Skin epidermis (tissue), 12 donors: ENCODE data around the gene CDC6.

Experiments
- H3K27ac ChIP-seq, 21 experiments: fragments of 200-600 bp; sonication (generic) in 11 of 21; one replicate each; pipeline ENCODE4 v1.5.0; 2020; ENCODE audit warnings: mild to moderate bottlenecking in 3 of 21, inconsistent platforms in 2 of 21, moderate library complexity in 2 of 21
- H3K4me3 ChIP-seq, 7 experiments: fragments of 200-600 bp; sonication (generic) in 2 of 7; one replicate each; pipeline ENCODE4 v1.5.0; 2020; ENCODE audit warnings: inconsistent platforms in 2 of 7, mild to moderate bottlenecking in 2 of 7, moderate library complexity in 1 of 7

The CDC6 gene

DNA sequence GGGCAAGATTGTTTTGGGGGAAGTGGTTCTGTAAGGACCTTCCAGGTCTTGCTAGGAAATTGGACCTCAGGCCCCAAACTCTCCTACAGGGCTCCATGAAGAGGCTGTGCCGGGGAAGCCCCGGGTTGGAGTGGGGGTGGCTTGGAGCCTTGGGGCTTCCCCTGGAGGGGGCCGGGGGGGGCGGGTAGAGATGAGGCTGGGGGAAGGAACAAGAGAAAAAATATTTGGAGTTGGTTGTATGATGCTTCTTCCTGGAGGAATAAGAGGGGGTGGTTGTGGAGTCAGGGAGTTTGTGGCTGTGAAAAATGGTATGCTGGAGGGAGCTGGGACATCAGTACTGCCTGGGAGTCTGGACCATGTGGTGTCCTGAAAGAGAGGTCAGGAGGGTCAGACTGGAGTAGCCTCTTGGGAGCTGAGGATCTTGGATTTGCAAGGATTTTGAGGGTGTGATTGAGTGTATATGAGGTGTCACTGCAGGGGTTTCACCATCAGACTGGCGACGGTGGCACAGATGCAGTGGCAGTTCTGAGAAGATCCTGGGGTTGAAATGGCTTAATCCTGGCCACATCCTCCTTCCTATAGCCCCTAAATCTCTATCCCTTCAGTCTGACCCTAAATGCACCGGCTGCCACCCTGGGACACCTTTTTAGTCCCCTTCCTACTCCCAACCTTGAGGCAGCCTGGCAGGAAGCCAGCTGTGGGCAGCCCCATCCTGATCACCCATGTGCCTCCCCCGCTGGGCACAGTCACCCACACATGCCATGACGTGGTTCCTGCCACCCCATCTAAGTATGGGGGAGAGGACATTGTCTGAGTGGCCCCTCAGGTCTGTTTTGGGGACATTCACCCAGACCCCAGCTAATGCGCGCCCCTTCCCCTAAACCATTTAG is 32.2 kb downstream of the CDC6 start:
- Histone ChIP-seq H3K27ac (peak overlapping the region; percentile 15 to 99 (median 95)), H3K4me3 (peak overlapping the region; percentile 61 to 99 (median 90))

DNA sequence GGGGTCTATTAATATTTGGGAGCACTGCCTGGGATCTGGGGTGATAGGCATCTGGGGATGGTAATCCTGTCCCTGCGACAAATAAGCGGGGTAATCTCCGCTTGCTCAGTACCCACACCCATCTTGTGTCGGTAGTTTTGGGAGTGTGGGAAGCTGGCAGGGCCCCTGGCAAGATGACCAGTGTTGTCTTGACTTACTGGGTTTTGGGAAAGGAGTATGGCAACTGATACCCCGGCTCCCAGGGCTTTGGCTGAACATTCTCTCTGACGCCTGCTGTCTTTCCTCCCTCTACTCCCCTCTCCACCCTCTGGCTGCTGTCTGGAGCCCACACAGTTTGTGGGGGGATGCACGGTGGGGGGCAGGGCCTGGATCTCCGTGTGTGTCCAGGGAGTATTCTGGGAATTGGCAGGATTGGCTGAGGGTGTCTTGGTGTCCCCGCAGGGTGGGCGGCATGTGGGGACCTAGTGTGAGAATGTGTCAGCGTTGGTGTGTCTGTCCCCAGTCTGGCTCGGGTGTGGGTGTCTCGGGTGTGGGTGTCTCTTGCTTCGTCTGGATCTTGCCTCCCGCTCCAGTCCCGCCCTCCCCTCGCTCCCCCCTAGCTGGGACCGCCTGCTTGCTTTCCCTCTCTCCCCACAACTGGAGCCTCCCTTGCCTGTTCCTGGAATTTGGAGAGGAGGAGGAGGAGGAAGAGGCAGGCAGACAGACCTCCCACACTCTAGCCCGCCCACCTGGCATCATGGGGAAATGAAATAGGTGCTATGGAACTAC is 33.3 kb downstream of the CDC6 start:
- Histone ChIP-seq H3K4me3 (peak overlapping the region; percentile 33 to 99 (median 90)), H3K27ac (peak overlapping the region; percentile 66 to 99 (median 95))

DNA sequence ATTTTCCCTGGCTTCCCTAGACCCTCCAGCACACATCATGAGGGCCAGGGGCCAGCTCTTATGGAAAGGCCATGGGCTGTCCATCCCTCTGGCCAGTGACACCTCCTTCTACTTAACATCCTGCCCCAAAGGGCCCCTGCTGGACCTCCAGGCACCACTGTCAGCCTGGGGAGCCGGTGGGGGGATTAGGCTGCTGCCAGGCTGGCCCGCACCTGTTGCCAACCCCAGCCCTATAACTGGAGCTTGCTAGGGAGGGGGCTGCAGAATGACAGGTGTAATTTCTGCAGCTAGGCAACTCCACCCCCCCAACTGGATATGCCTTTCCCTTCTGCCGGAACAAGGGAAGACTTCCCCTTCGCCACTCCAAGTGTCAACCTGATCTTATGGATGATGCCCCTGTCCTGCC is 33.8 kb downstream of the CDC6 start:
- H3K27ac ChIP-seq: peak overlapping the region; percentile 66 to 99 (median 95)
- H3K4me3 ChIP-seq: peak overlapping the region; percentile 17 to 99 (median 90)

DNA sequence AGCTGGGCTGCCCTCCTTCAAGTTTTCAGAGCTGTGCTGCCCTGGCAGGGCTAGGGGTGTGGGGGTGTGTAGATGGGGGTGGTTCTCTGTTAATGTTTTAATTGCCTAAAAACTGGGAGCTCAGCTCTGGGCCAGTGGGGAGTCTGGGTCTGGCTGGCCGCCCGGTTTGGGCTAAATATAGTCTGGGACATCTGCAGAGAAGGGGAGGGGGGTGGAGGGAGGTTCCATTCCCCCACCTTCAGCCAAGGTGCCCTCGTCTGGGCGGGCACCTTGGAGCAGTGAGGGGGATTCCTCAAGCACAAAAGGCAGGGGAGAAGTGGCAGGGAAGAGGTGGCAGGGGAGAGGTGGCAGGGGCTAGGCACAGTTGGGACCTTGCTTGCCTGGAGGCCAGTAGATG is 34.3 kb downstream of the CDC6 start:
- Histone ChIP-seq H3K27ac (peak overlapping the region; percentile 66 to 99 (median 95)), H3K4me3 (peak overlapping the region; percentile 17 to 99 (median 90))

DNA sequence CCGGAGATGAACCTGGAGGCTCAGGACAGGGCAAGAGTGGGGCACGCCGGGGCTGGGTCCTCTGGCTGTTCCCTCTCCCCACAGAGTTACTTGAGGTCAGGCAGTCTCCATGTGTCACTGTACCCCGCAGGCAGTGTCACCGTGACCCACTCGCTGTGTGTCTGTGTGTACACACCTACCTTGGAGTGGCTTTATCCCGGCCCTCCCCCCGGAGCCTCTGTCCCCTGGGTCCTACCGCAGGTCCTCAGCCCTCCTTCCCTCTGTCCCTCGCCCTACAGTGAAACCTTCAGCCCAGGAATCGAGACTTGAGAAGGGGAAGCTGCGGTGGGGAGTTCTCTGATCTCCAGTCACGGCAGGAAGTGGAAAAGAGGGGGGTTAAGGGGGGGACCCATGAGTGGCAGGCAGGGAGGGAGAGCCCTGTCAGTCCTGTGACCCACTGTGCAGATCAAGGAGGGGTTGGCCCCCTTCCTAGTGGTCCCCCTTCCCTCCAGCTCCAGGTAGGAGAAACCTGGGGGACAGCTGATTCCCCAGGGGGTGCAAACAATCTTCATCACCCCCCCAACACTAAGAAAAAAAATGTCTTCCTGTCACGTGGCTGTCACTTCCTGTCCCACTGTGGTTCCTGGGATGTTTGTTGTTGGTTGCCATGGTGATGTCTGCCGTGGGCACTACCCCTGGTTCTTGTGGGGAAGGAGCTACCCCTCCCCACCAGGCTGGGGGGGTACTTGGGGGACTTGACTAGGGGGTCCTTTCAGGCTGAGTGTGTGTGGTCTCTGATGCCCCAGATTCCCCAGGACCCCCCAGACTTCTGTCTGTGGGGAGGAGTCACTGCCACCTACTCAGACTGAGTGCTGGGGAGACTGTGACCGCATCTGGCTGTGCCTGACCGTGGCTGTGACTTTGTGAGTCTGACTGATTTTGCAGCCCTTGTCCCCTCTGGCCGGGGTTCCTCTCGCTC is 35.0 kb downstream of the CDC6 start:
- peak overlapping the region; percentile 66 to 99 (median 95) for H3K27ac ChIP-seq
- H3K4me3 ChIP-seq: peak overlapping the region; percentile 17 to 99 (median 90)

DNA sequence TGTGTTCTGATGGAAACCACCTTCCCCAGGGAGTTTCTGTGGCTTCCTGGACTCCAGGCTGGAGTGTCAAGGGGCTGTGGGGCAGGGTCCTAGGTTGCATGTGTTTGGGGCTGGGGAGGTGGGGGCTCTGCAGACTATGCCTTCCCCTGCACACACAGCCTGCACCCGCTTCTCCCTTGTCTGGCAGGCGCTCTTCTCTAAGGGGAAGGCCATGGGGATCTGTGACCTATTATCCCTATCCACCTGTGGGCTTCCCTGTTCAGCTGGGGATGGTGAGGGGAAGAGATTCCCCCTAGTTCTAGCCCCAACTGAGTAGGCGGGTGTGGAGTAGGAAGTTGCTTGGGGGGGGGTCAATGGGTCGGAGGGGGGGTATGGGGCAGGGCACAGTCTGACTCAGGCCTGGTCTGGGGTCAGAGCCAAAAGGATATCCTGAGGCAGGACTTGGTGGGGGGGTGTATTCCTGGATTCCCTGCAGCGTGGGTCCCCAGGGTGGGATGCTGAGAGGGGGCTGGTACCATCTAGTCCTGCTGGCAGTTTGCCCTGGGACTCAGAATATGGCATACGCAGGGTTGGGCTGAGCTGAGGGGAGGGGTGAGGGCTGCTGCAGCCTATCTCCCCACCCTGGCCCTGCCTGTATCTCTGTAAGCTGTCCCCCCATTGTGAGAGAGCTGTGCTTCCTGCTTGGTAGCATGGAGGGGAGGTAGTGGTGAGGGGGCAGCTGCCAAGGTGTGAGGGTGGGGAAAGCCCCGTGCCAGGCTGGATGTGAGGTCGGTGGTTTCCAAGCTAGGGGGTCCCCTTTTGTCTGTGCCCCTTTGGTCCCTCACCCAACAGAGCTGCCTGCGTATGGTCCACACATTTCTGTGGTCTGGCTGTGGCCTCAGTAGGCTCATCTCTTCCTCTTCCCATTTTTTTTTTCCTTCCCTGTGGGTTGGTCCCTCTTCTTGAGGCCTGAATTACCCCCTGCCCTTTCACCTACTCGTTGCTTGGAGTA is 36.0 kb downstream of the CDC6 start:
- H3K27ac ChIP-seq: peak overlapping the region; percentile 57 to 99 (median 95)
- H3K4me3 ChIP-seq: peak overlapping the region in 6 of 7 experiments; percentile 33 to 99 (median 94)

DNA sequence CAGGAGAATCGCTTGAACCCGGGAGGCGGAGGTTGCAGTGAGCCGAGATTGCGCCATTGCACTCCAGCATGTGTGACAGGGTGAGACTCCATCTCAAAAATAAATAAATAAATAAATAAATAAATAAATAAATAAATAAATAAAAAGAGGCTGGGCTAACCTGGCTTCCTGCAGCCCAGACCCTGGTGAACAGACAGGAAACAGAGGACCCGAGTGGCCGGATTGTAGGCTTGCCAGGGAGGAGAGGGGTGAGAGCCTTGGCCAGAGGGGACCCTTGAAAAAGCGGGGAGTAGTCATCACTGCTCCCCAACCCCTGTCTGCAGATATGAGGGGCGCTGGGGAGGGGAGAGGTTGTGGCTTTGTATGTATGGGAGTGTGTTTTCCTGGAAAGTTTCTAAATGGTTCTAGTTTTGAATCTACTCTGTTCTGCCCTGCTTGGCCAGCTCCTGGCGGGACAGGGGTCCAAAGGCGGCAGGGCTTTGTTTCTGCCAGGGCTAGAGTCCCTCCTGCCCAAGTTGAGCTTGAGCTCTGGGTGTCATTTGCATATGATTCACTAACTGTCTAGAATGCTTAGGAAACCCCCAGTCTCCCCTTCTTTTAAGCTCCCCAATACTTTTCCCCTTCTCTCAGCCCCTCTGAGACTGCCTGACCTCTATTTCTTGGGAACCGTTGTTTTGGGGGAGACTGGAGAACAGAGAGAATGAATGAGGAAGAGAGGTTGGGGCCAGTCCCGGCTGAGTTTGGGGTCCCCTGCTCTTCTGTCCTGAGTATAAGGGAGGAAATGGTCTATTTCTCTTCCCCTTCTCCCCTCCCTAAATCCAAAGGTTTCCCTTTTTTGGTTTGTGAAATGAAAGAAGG is 37.7 kb downstream of the CDC6 start:
- peak overlapping the region in 1 of 7 experiments; percentile 13 for H3K4me3 ChIP-seq
- H3K27ac ChIP-seq: peak overlapping the region in 20 of 21 experiments; percentile 79 to 99 (median 95)

DNA sequence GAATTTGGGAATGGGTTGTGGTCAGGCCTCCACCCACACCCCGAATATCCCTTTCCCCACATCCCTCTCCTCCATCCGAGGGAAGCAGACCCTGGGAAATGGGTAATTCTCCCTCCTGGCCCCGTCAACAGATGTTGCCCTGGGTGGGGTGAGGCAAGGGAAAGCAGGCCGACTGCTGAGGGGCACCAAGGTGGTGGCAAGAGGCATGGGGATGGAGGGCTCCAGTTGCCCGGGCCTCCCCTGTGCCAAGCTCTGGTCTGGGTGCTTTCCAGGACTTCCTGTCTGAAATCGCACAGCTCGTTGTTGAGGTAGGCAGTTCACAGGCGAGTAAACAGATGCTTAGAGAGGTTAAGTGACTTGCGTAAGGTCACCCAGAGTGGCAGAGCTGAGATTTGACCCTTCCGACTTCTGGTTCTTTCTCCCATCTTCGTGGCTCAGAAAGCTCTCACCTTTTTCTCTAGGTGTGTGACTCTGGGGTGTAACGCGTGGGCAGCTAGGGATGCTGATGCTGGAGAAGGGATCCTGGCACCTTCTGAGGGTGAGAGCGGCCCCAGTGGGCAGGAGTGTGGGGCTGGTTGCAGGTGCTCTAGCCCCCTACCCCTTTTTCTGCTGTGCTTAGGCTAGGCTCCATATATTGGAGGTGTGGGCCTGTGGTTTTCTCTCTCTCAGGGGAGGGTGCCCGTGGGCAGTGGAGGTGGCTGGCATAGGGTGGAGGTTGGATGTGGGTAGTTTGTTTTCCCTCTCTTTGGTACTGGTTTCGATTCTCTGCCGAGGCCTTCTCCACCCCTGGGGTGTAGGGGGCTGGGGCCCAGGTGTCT is 38.5 kb downstream of the CDC6 start:
- H3K27ac ChIP-seq: peak overlapping the region; percentile 20 to 99 (median 95)
- peak overlapping the region in 3 of 7 experiments; percentile 1 to 13 (median 8) for H3K4me3 ChIP-seq

DNA sequence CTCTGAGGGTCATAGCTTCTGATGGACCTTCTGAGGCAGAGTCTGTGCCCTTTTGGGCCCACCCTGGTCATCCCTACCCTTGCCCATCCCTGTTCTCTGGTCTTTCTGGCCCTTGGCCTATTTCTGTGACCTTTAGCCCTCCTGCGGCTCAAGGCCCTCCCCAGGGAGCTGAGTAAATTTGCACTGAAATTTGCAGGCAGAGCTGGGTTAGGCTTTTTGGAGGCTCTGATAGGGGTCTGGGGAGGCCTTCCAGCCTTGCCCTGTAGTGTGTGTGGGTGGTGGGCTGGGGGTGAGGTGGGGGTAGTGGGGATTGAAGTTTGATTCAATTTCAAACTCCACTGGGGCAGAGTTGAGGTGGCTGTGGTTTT is 39.1 kb downstream of the CDC6 start:
- Histone ChIP-seq H3K27ac (peak overlapping the region; percentile 15 to 99 (median 95)), H3K4me3 (peak overlapping the region in 3 of 7 experiments; percentile 1 to 13 (median 8))

DNA sequence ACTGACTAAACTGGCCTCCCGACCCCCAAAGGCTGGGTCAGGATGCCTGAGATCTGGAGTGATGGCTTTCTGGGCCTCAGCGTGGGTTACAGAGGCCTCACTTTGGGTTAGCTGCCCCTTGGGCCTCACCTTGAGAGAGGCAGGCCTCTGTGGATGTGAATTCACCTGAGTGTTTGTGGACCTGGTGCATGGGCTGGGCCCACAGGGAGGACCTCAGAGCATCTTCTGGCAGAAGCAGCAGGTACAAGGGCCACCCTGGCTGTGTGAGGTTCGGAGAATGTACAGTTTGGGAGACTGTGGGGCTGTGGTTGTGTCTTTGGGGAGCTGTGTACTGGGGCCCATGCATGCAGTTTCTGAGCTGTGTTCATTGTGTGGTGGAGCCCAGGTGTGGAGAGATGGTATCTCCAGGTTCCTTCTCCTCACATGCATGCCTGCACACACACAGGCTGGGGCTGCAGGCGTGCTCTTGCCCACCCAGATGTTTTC is 39.6 kb downstream of the CDC6 start:
- Histone ChIP-seq H3K4me3 (peak overlapping the region in 1 of 7 experiments; percentile 1), H3K27ac (peak overlapping the region in 20 of 21 experiments; percentile 15 to 99 (median 95))

DNA sequence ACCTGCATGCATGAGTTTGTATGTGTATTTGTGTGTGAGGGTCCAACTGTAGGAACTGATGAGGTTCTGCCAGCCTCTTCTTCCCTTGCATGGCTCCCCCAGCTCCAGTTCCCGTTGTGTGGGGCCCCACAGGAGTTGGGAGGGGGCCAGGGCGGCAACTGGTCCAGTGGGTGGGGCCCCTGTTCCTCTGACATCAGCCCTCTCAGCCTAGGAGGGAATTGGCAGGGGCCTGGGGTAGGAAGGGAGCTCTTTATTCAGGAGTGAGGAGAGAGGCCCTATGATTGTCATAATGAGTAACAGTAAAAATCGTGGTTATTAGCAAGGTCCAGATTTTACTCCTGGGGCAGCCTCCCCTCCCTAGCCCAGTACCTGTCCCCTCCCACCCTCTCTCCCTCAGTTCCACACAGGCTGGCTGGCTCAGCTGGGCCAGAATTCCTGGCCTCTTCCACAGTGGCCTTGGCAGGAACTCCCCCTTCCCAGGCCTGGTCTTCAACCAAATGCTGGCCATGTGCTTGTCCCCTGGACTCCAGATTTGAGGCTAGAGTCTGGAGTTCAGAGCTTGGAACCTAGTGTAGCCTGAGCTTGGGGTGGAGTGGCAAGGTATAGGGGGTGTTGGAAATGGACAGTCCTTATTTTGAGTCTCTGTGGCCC is 40.2 kb downstream of the CDC6 start:
- peak overlapping the region in 19 of 21 experiments; percentile 79 to 99 (median 95) for H3K27ac ChIP-seq
- no peak overlapping the region for H3K4me3 ChIP-seq

DNA sequence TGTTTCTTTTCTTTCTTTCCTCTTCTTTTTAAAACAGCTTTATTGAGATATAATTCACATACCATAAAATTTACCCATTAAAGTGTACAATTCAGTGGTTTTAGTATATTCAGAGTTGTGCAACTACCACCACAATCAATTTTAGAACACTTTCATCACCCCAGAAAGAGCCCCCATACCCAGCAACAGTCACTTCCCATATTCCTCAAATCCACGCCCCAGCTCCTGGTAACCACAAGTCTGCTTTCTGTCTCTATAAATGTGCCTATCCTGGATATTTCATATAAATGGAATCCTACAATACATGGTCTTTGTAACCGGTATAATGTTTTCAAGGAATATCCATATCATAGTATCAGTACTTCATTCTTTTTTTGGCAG is 40.7 kb downstream of the CDC6 start:
- H3K4me3 ChIP-seq: no peak overlapping the region
- peak overlapping the region in 19 of 21 experiments; percentile 79 to 99 (median 95) for H3K27ac ChIP-seq

DNA sequence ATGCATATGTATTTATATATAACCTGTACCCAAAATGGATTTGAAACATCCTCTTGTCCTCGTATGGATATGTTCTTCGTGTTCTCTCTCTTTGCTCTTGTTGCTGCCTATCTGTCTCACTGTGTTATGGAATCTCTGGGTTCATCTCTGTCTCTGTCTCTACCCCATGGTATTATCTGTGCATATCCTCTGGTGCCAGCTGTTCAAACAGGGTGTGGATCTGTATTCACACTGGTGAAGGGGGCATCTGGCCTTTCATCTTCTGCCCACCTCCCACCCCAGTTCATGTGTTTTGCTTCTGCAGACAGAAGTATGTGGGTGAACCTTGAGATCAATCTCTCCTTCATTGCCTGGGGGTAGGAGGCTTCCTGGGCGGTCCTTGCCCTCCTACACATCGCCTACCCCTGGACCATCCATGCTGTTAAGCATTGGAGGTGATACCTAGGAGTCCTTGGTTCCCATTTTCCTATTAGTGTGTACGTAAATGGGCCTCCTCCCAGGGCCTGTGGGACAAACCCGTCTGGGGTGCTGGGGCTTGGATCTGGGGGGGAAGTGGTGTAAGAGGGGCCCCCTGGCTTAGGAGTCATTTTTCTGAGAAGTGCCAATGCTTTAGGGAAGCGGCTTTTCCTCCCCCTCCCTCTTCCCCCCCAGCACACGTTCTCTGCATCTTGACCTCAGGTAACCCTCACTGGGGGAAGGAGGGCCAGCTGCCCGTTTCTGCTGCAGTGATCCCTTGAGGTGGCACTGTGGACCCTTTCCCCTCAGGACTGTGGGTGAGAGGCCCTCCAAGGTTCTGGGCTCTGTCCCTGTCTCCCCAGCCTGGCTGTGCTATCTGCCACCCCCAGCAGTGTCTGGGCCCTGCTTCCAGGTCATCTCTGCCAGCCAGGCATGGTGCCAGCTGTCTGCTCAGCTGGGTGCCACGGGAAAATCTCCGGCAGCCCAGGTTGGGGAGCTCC is 42.4 kb downstream of the CDC6 start:
- H3K27ac ChIP-seq: peak overlapping the region in 20 of 21 experiments; percentile 0 to 99 (median 79)
- H3K4me3 ChIP-seq: no peak overlapping the region

DNA sequence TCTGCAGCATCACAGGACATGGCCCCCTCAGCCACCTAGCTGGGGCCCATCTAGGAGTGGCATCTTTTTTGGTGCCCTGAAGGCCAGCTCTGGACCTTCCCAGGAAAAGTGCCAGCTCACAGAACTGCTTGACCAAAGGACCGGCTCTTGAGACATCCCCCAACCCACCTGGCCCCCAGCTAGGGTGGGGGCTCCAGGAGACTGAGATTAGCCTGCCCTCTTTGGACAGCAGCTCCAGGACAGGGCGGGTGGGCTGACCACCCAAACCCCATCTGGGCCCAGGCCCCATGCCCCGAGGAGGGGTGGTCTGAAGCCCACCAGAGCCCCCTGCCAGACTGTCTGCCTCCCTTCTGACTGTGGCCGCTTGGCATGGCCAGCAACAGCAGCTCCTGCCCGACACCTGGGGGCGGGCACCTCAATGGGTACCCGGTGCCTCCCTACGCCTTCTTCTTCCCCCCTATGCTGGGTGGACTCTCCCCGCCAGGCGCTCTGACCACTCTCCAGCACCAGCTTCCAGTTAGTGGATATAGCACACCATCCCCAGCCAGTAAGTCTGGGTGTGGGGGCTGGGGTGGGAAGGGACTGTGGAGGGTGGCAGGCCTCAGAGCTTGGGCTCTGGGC is 43.3 kb downstream of the CDC6 start:
- Histone ChIP-seq H3K27ac (peak overlapping the region in 20 of 21 experiments; percentile 22 to 99 (median 79)), H3K4me3 (no peak overlapping the region)
